22Rv1 (cell line): Measurements from ENCODE around the gene LIPF.

Experiments
- CTCF ChIP-seq: fragments of 450-650 bp; IDR thresholded peaks from 2 replicates; pipeline ENCODE4 v1.5.1; 2017; ENCODE audit warnings: mild to moderate bottlenecking
- ZFX ChIP-seq: fragments of 450-650 bp; IDR thresholded peaks from 2 replicates; pipeline ENCODE4 v1.6.1; 2017; ENCODE audit warnings: antibody characterized with exemption, borderline replicate concordance

- TF ChIP-seq CTCF (no peak), ZFX (no peak)
These were observed 51.3 kb downstream of the LIPF start for GRCh38 chr10:88715517-88715916.
